ENCODE data around the gene SIRT7. TPM values are rescaled to one million over a fixed set of nuclear protein-coding genes. Genes with fewer than 3 reads are reported as not detected.

The SIRT7 gene
- total RNA-seq, 4 donors from 2014 or later, result 52.6 to 81.0 (median 60.7) TPM

- intact Hi-C loops (cut with DNase I), result no loop called here
- peaks cover 8 to 41% (median 20%) of the 10 kb centered on the region in 3 donors for H3K4me1 ChIP-seq
- H3K27ac ChIP-seq, result no peak overlapping the region
- H3K9me3 ChIP-seq, result no peaks in the 10 kb centered on the region
- TF ChIP-seq CTCF (IDR thresholded peaks at IDR 0.05), result no peak
- no peaks in the 10 kb centered on the region for H3K36me3 ChIP-seq
- DNase-seq, result no peak
- H3K27me3 ChIP-seq, result peaks cover 0 to 65% (median 0%) of the 10 kb centered on the region in 4 donors
- no peak overlapping the region for H3K4me3 ChIP-seq
- 67% methylated on average over 11 of the region's 21 CpGs; no CpG with 5 or more reads in 1 of the 2 donors for WGBS, 2 donors
Measured at GRCh38 chr17:81939881-81940385, 22.0 kb upstream of the SIRT7 start.

GRCh38 chr17:81939218-81939617, 21.2 kb upstream of the SIRT7 start:
- intact Hi-C loops (cut with DNase I), result no loop called here
- no peak overlapping the region for H3K27ac ChIP-seq
- no peak for TF ChIP-seq CTCF (IDR thresholded peaks at IDR 0.05)
- H3K4me1 ChIP-seq, result peaks cover 8 to 41% (median 20%) of the 10 kb centered on the region in 3 donors
- H3K36me3 ChIP-seq, result no peaks in the 10 kb centered on the region
- no peak for DNase-seq
- H3K9me3 ChIP-seq, result no peaks in the 10 kb centered on the region
- H3K27me3 ChIP-seq, result peaks cover 0 to 58% (median 0%) of the 10 kb centered on the region in 4 donors
- WGBS, 2 donors, result 77% methylated on average over 2 of the region's 15 CpGs; no CpG with 5 or more reads in 1 of the 2 donors
- no peak overlapping the region for H3K4me3 ChIP-seq

GRCh38 chr17:81935709-81936084, 17.7 kb upstream of the SIRT7 start:
- Histone ChIP-seq H3K9me3 (no peaks in the 10 kb centered on the region), H3K36me3 (no peaks in the 10 kb centered on the region), H3K27ac (no peak overlapping the region), H3K4me3 (no peak overlapping the region), H3K27me3 (peaks cover 0 to 50% (median 0%) of the 10 kb centered on the region in 4 donors), H3K4me1 (peaks cover 15 to 48% (median 20%) of the 10 kb centered on the region in 3 donors)
- intact Hi-C loops (cut with DNase I), result no loop called here
- DNase-seq, result no peak
- TF ChIP-seq POLR2A (IDR thresholded peaks at IDR 0.05) (no peak), CTCF (IDR thresholded peaks at IDR 0.05) (no peak)
- WGBS, 2 donors, result 90% methylated on average over 5 to 6 of the region's 6 CpGs

- Histone ChIP-seq H3K27ac (no peak overlapping the region), H3K4me3 (no peak overlapping the region), H3K4me1 (peaks cover 15 to 46% (median 18%) of the 10 kb centered on the region in 3 donors), H3K9me3 (no peaks in the 10 kb centered on the region), H3K27me3 (peaks cover 0 to 44% (median 0%) of the 10 kb centered on the region in 4 donors), H3K36me3 (no peaks in the 10 kb centered on the region)
- intact Hi-C loops (cut with DNase I), result no loop called here
- DNase-seq, result no peak
- TF ChIP-seq CTCF (IDR thresholded peaks at IDR 0.05) (no peak), POLR2A (IDR thresholded peaks at IDR 0.05) (no peak)
- WGBS, 2 donors, result 90 to 95% methylated on average over 11 to 23 of the region's 38 CpGs
Measured at GRCh38 chr17:81934850-81935708, 17.1 kb upstream of the SIRT7 start.

GRCh38 chr17:81934098-81934757, 16.3 kb upstream of the SIRT7 start:
- no peak for DNase-seq
- intact Hi-C loops (cut with DNase I), result no loop called here
- no peak overlapping the region for H3K27ac ChIP-seq
- peaks cover 0 to 40% (median 0%) of the 10 kb centered on the region in 4 donors for H3K27me3 ChIP-seq
- no peak for TF ChIP-seq CTCF (IDR thresholded peaks at IDR 0.05)
- TF ChIP-seq POLR2A (IDR thresholded peaks at IDR 0.05), result no peak
- peaks cover 12 to 37% (median 15%) of the 10 kb centered on the region in 3 donors for H3K4me1 ChIP-seq
- no peak overlapping the region for H3K4me3 ChIP-seq
- H3K36me3 ChIP-seq, result no peaks in the 10 kb centered on the region
- H3K9me3 ChIP-seq, result no peaks in the 10 kb centered on the region
- 87% methylated on average over 12 of the region's 23 CpGs; no CpG with 5 or more reads in 1 of the 2 donors for WGBS, 2 donors
